ENCODE measurements around the gene EPS8L1.

Gene EPS8L1

DNA sequence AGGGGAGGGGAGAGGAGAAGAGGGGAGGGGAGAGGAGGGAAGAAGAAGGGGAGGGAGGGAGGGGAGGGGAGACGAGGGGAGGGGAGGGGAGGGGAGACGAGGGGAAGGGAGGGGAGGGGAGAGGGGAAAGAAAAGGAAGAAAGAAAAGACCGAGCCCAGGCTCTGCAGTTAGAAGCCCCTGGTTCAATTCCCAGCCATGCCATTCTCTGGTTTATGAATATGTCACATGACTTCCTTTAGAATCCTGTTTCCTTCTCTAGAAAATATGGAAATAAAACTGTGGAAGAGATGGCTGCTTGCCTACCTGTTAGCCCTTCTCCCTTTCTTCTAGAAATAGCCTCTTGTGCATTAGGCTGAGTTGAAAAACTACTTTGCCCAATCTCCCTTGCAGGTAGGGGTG, 59.1 kb downstream of the EPS8L1 start:
- TF ChIP-seq POLR2A (IDR thresholded peaks at IDR 0.05; ENCODE audit: low read depth, low read length), result no peak
- TF ChIP-seq POLR2AphosphoS5 (IDR thresholded peaks at IDR 0.05; ENCODE audit: low read depth, low read length), result no peak
- TF ChIP-seq TAF1 (IDR thresholded peaks at IDR 0.05; ENCODE audit: borderline replicate concordance, low read depth, low read length), result no peak
- no peak for FAIRE-seq

DNA sequence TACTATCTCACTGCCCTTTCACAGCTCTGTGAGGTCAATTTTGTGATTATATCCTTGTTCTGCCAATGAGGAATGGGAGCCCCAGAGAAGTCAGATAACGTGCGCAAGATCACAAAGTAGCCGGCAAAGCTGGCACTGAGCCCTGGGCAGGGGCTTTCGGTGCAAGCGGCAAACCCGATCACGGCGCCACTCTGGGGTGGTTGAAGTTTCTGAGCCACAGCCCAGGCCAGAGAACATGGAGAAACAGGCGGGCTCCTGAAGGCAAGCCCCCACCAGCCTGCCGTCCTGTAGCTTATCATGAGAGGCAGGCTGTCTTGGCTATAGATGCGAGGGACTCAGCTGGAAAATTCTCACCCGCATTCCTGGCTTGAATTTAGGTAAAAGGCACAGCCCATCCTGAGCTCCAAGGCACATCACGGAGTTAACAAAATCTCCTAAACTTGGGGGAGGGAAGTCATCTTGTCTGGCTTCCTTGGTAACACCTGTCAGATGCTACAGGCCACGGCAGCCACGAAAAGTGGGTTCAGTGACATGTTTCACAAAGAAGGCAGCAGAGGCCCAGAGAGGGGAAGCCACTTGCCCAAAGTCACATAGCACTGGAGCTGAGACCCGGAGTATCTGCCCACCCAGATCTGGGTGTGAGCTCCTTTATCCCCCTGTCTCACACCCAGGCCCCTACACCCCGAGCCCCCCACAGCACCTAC, 60.9 kb downstream of the EPS8L1 start:
- FAIRE-seq (no peak), DNase-seq (ENCODE audit: insufficient read length) (no peak)
- TF ChIP-seq TAF1 (IDR thresholded peaks at IDR 0.05; ENCODE audit: borderline replicate concordance, low read depth, low read length) (no peak), POLR2AphosphoS5 (IDR thresholded peaks at IDR 0.05; ENCODE audit: low read depth, low read length) (no peak), POLR2A (IDR thresholded peaks at IDR 0.05; ENCODE audit: low read depth, low read length) (no peak)

More for the DNA sequence above, 59.1 kb downstream of the EPS8L1 start:
- DNase-seq (ENCODE audit: insufficient read length), result no peak

Measured in GM12892 (cell line).